Measurements from ENCODE around the gene CALHM3. TPM values are rescaled to one million over a fixed set of nuclear protein-coding genes. Genes with fewer than 3 reads are reported as not detected.

CALHM3 gene
- total RNA-seq, 1 experiment from 2014 or later: not detected

DNA sequence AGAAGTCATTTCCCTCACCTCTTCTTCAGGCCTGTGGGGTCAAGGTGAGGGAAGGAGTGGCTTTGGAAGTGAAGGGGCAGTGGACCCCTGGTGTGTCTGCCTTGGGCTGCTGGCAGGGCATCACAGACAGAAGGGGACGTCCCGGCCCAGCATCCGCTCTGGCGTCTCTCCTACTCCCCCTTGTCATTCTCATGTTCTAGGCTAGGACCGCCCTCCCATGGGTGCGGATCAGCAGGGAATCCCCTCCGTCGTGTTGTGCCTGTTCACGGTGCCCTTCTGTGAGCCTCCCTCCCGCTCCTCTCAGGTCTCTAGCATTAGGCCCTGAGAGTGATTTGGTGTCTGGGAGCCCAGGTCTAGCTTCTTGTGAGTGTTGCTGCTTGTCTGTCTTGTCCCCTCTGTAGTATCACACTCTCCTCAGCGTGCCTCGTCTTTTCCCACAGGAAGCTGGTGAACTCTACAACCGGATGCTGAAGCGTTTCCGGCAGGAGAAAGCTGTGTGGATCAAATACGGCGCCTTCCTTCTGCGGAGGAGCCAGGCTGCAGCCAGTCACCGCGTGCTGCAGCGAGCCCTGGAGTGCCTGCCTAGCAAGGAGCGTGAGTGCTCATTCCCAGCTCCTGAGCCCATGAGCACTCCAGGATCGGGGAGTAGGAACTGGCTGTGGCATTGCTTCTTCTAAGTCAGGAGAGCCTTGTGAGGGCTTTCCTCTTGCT, 35.4 kb downstream of the CALHM3 start:
- Histone ChIP-seq H3K36me3 (ENCODE audit: insufficient read depth, low read length, poor library complexity, severe bottlenecking) (peaks cover 81% of the 10 kb centered on the region), H3K27ac (ENCODE audit: low read depth, low read length, poor library complexity, severe bottlenecking) (no peak overlapping the region), H3K9me3 (ENCODE audit: low read depth, low read length, poor library complexity, severe bottlenecking) (no peaks in the 10 kb centered on the region), H3K4me1 (ENCODE audit: insufficient read depth, low read length, poor library complexity, severe bottlenecking) (no peaks in the 10 kb centered on the region), H3K27me3 (replicated peaks; ENCODE audit: insufficient read depth, low read depth, low read length, poor library complexity) (no peaks in the 10 kb centered on the region), H3K4me3 (ENCODE audit: low read depth, low read length, poor library complexity, severe bottlenecking) (no peak overlapping the region)
- TF ChIP-seq EZH2 (IDR thresholded peaks at IDR 0.05; ENCODE audit: borderline replicate concordance, low read depth, low read length, poor library complexity, severe bottlenecking): no peak
- TF ChIP-seq, protein P1, sequence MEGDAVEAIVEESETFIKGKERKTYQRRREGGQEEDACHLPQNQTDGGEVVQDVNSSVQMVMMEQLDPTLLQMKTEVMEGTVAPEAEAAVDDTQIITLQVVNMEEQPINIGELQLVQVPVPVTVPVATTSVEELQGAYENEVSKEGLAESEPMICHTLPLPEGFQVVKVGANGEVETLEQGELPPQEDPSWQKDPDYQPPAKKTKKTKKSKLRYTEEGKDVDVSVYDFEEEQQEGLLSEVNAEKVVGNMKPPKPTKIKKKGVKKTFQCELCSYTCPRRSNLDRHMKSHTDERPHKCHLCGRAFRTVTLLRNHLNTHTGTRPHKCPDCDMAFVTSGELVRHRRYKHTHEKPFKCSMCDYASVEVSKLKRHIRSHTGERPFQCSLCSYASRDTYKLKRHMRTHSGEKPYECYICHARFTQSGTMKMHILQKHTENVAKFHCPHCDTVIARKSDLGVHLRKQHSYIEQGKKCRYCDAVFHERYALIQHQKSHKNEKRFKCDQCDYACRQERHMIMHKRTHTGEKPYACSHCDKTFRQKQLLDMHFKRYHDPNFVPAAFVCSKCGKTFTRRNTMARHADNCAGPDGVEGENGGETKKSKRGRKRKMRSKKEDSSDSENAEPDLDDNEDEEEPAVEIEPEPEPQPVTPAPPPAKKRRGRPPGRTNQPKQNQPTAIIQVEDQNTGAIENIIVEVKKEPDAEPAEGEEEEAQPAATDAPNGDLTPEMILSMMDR (conservative IDR thresholded peaks at IDR 0.05; ENCODE audit: low read depth, low read length): no peak
- no TSS peak for BruUV-seq (replicated peaks)
- intact Hi-C loops (cut with micrococcal nuclease; ENCODE audit: unreplicated experiment): no loop called here
- CTCF ChIA-PET: no interaction called here
- DNase-seq (ENCODE audit: low spot score): no peak
- POLR2A ChIA-PET (ENCODE audit: low non-redundant PET): no interaction called here

GRCh38 chr10:103442031-103442461, 37.0 kb downstream of the CALHM3 start:
- ChIA-PET CTCF (no interaction called here), POLR2A (ENCODE audit: low non-redundant PET) (no interaction called here)
- Histone ChIP-seq H3K36me3 (ENCODE audit: insufficient read depth, low read length, poor library complexity, severe bottlenecking) (peaks cover 83% of the 10 kb centered on the region), H3K4me1 (ENCODE audit: insufficient read depth, low read length, poor library complexity, severe bottlenecking) (no peaks in the 10 kb centered on the region), H3K9me3 (ENCODE audit: low read depth, low read length, poor library complexity, severe bottlenecking) (no peaks in the 10 kb centered on the region), H3K27ac (ENCODE audit: low read depth, low read length, poor library complexity, severe bottlenecking) (no peak overlapping the region), H3K4me3 (ENCODE audit: low read depth, low read length, poor library complexity, severe bottlenecking) (no peak overlapping the region), H3K27me3 (replicated peaks; ENCODE audit: insufficient read depth, low read depth, low read length, poor library complexity) (no peaks in the 10 kb centered on the region)
- DNase-seq (ENCODE audit: low spot score): no peak
- intact Hi-C loops (cut with micrococcal nuclease; ENCODE audit: unreplicated experiment): no loop called here
- BruUV-seq (replicated peaks): no TSS peak
- TF ChIP-seq, protein P1 (conservative IDR thresholded peaks at IDR 0.05; ENCODE audit: low read depth, low read length): no peak
- TF ChIP-seq EZH2 (IDR thresholded peaks at IDR 0.05; ENCODE audit: borderline replicate concordance, low read depth, low read length, poor library complexity, severe bottlenecking): no peak

- CTCF ChIA-PET: no interaction called here
- H3K4me3 ChIP-seq (ENCODE audit: low read depth, low read length, poor library complexity, severe bottlenecking): no peak overlapping the region
- no peak overlapping the region for H3K27ac ChIP-seq (ENCODE audit: low read depth, low read length, poor library complexity, severe bottlenecking)
- no peaks in the 10 kb centered on the region for H3K27me3 ChIP-seq (replicated peaks; ENCODE audit: insufficient read depth, low read depth, low read length, poor library complexity)
- peaks cover 78% of the 10 kb centered on the region for H3K36me3 ChIP-seq (ENCODE audit: insufficient read depth, low read length, poor library complexity, severe bottlenecking)
- TF ChIP-seq, protein P1 (conservative IDR thresholded peaks at IDR 0.05; ENCODE audit: low read depth, low read length): no peak
- TF ChIP-seq EZH2 (IDR thresholded peaks at IDR 0.05; ENCODE audit: borderline replicate concordance, low read depth, low read length, poor library complexity, severe bottlenecking): no peak
- no peaks in the 10 kb centered on the region for H3K9me3 ChIP-seq (ENCODE audit: low read depth, low read length, poor library complexity, severe bottlenecking)
- POLR2A ChIA-PET (ENCODE audit: low non-redundant PET): no interaction called here
- no peak for DNase-seq (ENCODE audit: low spot score)
- H3K4me1 ChIP-seq (ENCODE audit: insufficient read depth, low read length, poor library complexity, severe bottlenecking): no peaks in the 10 kb centered on the region
- intact Hi-C loops (cut with micrococcal nuclease; ENCODE audit: unreplicated experiment): no loop called here
- BruUV-seq (replicated peaks): no TSS peak
Measured at GRCh38 chr10:103441611-103442010, 37.4 kb downstream of the CALHM3 start.

All from A673 (cell line).